Cardiac fibroblast (primary cell): ENCODE data around the gene THSD1.
A peak's percentile ranks its signal among the peaks of the same experiment; 100 is the strongest.
"Not testable (repeated sequence)": the region's sequence is repeated elsewhere in the genome, so short reads cannot be mapped to it uniquely, and the experiment has no call there.

Experiments used
- DNase-seq, 2 donors: peaks; one replicate each; pipeline versions ENCODE4 v3.0.0 to v3.0.0-alpha.2; 2010; ENCODE audit warnings: low read depth in 2 of 2
- H3K4me3 ChIP-seq, 2 donors: replicated peaks in 1 of 2; 1 replicate in 1 of 2; 2 replicates in 1 of 2; pipeline ENCODE4 v1.5.1; 2011; ENCODE audit warnings: low read depth in 2 of 2, low read length in 2 of 2, mild to moderate bottlenecking in 2 of 2, moderate library complexity in 1 of 2
- CTCF ChIP-seq: IDR thresholded peaks from one replicate; pipeline ENCODE4 v1.5.1; 2011; ENCODE audit warnings: low read depth, mild to moderate bottlenecking, low read length, inconsistent platforms

The THSD1 gene

DNA sequence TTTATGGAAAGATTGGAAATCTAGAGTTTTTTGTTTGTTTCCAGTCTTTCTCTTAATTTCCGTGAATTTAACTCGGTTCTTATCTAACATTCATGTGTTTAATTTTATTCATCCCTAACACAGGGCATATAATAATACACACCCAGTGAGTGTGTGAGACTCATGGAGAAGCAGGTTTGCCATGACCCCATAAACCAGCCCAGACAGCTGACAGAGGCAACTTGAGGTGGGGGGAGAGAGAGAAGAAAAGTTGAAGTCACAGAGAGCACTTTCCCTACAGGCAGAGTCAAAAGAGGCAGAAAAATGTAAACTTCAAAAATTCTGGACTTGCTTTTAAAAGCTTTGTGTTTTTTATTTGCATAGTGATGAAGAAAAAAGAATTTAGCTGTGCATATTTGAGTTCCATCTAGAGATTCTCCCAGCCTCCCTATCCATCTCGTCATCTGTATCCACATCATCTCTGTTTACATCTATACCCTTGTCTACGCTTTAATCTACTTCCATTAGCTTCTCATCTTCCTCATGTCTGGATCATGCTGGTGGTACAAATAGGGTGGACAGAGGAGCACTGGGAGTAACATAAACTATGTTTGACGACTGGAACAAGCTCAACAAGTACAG, 60.2 kb downstream of the THSD1 start:
- H3K4me3 ChIP-seq = no peak overlapping the region
- no peak for DNase-seq
- TF ChIP-seq CTCF = no peak

GRCh38 chr13:52345048-52345447, 60.9 kb downstream of the THSD1 start:
- no peak for TF ChIP-seq CTCF
- DNase-seq = peak; percentile 56 to 65
- H3K4me3 ChIP-seq = no peak overlapping the region

DNA sequence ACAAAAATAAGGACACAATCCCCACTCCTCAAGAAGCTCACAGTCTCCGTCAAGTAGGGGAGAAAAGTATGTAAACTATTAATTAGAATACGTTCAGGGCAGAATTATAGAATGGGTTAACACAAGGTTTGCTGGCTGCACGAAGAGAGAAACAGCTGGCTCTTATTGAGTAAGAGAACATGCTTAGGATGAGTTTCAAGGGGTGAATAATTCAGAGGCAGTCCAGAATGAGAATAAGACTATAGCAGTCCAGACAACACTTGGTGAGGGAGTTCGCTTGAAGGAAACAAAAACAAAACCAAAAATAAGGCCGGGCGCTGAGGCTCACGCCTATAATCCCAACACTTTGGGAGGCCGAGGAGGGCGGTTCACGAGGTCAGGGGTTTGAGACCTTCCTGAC, 61.9 kb downstream of the THSD1 start:
- no peak overlapping the region for H3K4me3 ChIP-seq
- no peak for TF ChIP-seq CTCF
- peak; percentile 26 to 75 for DNase-seq

- H3K4me3 ChIP-seq, DNase-seq: not testable (repeated sequence)
Measured at GRCh38 chr13:52342203-52342602, 63.8 kb downstream of the THSD1 start.

- not testable (repeated sequence) for H3K4me3 ChIP-seq
- DNase-seq = peak in 1 of 2 donors; percentile 24
Measured at GRCh38 chr13:52337828-52338455, 68.0 kb downstream of the THSD1 start.

DNA sequence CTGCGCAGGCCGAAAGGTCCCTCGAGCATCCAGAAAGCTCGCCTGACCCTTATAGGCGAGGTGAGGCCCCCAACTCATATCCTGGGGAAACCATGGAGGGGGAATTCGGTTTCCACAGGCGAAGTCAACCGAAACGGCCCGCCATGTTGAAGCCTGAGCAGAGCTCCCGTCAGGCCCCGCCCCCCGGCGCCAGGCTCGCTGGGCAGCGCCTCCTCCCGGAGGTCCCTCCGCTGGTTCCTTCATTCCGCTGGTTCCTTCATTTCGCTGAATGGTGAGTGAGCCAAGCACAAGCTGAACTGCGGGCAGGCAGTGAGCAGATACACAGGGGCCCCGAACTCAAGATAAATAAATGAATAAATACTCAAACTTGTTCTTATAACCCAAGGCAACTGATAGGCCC, 71.9 kb downstream of the THSD1 start:
- not testable (repeated sequence) for DNase-seq, H3K4me3 ChIP-seq

GRCh38 chr13:52331844-52332243, 74.1 kb downstream of the THSD1 start:
- not testable (repeated sequence) for DNase-seq, H3K4me3 ChIP-seq
